A549 (cell line): ENCODE data around the gene NDFIP1.

Experiments used
- BHLHE40 ChIP-seq: IDR thresholded peaks from 2 replicates; pipeline ENCODE4 v1.6.1; 2012; ENCODE audit warnings: low read depth, low read length, inconsistent platforms
- CBX2 ChIP-seq: fragments of 200-600 bp; sonication (generic); IDR thresholded peaks from 2 replicates; pipeline ENCODE4 v1.6.1; 2016; ENCODE audit warnings: low read depth, mild to moderate bottlenecking, borderline replicate concordance
- CTCF ChIP-seq: fragments of >200 bp; sonication (Bioruptor Twin); formaldehyde crosslinking; IDR thresholded peaks from 3 replicates; pipeline ENCODE4 v1.5.1; 2016
- POLR2A ChIP-seq: IDR thresholded peaks from 2 replicates; pipeline ENCODE4 v1.6.1; 2012; ENCODE audit warnings: mild to moderate bottlenecking, low read length
- REST ChIP-seq: fragments of 200-600 bp; sonication (generic); IDR thresholded peaks from 2 replicates; pipeline ENCODE4 v1.6.1; 2016; ENCODE audit warnings: antibody characterized with exemption, mild to moderate bottlenecking, moderate library complexity

GRCh38 chr5:142184988-142185387 is 76.4 kb downstream of the NDFIP1 start:
- no peak for TF ChIP-seq CTCF
- TF ChIP-seq CBX2 = no peak
- no peak for TF ChIP-seq POLR2A
- no peak for TF ChIP-seq BHLHE40
- no peak for TF ChIP-seq REST
